ENCODE results near the gene IQCH.
A peak's percentile ranks its signal among the peaks of the same experiment; 100 is the strongest.
"Not testable (repeated sequence)": the region's sequence is repeated elsewhere in the genome, so short reads cannot be mapped to it uniquely, and the experiment has no call there.

The IQCH gene

DNA sequence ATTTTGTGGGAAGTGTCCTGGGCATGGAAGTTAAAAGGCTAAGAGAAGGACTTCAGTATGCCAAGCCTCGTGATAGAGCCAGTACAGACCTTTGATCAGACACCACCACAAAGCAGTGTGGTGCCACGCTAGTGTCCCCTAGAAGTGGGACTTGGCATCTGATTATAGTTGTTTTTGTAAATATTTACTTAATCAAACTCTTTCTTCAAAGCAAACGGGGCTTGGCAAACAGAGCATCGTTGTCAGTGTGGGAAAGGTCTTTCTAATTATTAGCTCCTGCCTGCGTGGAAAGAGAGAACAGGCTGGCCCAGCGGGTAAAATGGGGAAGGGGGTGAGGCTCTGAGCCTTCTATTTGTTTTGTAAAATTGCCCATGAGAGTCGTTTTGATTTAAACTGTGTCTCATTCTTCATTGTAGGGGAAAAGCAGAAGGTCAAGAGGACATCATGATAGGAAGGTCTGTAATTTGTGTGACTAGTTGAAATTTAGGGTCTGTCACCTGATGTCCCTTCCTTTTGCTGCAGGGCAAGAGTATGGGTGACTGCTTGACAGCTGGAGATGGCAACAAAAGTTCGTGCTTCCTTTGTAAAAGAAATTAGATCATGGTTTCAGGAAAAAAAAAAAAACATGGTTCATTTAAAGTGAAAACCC is 105.0 kb downstream of the IQCH start:
- DNase-seq = no peak

DNA sequence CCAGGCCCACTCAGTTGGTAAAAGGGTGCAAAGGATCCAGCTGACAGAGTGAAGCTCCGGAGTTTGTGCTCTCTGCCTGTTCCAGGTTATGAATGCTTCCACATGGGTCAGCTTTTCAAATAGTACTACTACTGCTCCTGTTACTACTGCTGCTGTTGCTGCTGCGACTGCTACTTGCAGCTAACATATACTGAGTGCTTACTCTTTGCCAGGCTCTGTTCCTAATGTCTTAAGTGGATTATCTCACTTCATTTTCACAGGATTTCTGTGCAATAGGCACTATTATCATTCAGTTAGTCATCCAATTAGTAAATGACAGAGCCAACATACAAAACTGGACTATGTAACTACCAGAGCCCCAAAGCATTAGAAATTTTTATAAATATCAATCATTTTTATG is 106.5 kb downstream of the IQCH start:
- peak; percentile 26 for DNase-seq

DNA sequence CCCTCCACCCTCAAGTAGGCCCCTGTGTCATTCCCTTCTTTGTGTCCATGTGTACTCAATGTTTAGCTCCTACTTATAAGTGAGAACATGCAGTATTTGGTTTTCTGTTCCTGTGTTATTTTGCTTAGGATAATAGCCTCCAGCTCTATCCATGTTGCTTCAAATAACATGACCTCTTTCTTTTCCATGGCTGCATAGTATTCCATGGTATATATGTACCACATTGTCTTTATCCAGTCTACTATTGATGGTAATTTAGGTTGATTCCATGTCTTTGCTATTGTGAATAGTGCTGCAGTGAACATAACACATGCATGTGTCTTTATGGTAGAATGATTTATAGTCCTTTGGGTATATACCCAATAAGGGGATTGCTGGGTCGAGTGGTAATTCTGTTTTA is 109.1 kb downstream of the IQCH start:
- DNase-seq = not testable (repeated sequence)

DNA sequence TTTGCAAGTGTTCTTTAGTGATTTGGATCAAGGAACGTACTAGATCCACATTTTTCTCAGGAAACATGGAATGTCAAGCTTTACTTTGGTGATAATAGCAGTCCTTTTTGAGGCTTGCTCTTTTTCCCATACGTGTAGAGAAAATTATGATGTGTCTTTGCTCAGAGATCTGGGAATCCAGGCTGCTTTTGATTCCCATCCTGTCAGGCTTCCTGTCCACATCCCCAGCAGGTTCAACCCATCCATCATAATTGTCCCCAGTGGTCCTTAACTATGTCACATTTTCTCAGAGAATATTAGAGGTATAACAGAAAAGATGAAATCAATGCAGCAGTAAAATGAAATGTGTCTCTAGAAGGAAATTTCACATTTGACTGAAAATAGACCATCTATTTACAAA is 111.4 kb downstream of the IQCH start:
- DNase-seq = no peak

DNA sequence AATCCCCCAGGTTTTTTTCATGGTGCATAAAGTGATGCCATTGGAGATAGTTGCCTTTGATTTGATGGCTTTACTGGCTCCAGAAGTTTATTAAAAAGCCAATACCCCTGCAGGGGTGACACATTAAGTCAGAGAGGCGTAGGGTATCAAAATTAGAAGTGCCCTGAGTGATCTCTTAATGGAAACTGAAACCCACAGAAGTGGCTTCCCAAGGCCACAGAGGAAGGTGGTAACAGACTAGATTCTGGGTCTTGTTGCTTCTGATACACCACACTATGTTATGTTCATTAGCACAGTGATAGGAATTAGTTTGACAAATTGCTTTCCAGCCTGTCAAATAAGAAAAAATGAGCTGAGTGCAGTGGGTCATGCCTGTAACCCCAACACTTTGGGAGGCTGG is 112.3 kb downstream of the IQCH start:
- DNase-seq = no peak

DNA sequence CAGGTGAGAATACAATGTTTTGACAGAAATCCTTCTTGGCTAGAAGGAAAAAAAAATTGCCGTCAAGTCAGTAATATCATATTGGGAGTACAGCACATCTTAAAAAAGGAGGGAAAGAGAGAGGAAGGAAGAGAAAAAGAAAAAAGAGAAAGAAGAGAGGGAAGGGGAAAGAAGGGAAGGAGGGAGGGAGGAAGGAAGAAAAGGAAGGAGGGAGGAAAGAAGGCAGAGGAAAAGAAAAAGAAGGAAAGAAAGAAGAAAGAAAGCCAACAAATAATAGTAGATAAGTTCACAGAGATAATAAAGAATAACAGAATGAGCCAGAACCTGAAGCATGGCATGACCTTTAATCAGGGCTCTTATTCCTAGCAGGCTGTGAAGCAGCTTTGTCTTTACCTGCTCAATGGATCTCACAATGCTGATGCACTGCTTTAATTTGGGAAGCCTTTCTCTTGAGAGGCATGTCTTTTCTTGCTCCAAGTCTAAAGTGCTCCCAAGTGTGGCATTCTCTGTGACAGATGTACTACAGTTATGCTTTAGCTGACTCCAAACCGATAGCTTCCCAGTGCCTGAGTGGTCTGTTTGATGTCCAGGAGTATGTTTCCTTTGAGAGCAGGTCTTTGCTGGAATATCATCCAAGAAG is 114.9 kb downstream of the IQCH start:
- DNase-seq = no peak

DNA sequence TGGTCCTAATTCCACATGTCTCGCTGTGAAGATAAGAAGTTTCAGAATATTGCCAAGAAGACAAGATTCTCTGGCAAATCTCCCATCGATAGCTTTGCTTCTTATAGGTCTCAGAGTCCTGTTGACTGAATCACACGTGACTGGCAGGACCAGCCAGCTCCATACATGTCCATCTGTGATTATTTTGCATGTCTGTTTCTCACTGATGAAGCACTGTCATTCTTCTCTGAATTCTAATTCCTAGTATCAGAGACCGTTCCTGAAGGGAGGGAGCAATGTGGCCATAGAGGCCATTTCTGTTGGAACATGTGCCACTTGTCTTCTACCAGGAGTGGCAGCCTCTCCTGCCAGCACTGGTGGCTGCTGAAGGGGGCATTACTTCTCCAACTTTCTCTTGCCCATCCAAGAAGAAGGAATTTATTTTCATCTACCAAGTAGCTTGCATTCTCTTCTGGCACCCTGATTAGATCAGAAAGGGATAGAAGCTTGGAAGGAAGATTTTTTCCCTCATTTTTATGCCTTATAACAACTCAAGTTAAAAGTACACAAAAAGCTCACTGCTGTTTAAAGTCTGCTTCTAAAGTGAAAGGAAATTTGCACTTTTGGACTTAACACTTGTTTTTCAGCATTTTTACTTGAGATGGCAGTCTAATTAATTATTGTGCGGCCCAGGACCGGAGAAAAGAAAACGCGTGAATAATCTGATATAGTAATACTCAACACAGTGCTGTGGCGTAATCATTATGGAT is 115.8 kb downstream of the IQCH start:
- no peak for DNase-seq

DNA sequence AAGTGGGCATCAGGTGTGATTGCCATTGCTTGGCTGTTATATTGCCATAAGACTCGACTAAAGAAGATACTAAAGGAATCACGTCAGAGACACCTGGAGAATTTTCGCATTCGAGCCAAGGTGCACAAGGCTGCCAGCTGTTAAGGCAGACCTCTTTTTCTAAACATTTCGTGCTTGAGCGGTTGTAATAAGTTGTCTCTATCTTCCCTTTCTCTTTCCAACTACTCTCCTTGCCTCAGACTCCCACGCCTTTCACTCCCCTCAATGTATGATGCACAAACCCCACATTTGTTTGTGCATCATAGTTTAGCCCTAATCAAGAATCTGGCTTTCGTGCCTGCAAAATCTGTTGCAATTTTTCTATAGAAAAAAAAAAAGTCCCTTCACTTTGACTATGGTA is 118.0 kb downstream of the IQCH start:
- DNase-seq = no peak

DNA sequence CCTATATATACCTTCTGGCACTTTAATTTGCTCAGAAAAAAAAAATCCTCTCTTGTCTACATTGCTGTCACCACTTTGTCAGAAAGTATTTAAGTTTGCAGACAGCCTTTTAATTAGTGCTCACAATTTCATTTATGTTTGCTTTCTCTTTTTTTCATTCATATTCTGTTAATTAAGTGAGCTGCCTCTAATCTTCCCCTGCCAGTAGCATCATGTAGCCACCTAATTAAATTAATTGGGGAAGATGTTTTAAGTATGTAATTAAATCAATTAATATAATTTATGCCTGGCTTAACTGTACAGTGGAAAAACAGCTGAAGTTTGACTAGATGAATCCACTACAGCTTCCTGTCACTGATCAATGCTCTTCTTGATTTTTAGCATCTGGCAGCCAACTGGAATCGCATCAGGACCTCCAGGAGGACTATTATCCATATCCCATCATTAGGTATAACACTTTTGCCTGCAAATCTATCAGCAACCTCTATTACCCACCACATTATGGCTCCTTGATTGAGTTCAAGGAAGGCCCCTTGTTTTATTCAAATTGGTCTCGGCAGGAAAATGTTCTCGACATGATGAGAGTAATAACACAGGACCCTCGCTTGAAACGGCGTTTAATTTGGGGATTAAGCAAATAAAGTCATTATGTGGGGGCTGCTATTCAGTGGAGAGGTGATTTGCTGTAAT is 118.5 kb downstream of the IQCH start:
- DNase-seq = no peak

DNA sequence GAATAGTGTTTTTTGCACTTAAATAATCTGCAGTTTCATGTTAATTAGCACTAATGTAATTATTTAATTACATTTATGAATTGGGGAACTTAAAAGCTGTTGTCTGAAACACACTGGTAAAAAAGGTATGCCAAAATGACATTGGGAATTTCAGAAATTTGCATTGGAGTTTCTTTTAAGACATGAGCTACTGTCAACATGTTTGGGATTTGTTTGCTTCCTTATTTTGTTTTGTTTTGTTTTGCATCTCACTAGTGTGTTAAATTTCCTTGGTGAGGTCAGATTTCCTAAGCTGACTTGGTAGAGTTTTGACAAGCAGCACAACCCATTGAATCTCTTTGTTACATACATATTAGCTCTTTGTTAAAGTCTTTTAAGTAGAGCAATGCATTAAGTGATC is 119.4 kb downstream of the IQCH start:
- no peak for DNase-seq

DNA sequence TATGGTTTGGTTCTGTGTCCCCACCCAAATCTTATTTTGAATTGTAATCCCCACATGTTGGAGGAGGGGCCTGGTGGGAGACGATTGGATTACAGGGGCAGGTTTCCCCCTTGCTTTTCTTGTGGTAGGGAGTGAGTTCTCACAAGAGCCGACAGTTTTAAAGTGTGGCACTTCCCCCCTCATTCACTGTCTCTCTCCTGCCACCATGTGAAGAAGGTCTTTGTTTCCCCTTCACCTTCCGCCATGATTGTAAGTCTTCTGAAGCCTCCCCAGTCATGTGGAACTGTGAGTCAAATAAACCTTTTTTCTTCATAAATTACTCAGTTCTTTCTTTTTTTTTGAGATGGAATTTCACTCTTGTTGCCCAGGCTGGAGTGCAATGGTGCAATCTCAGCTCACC is 124.9 kb downstream of the IQCH start:
- no peak for DNase-seq

DNA sequence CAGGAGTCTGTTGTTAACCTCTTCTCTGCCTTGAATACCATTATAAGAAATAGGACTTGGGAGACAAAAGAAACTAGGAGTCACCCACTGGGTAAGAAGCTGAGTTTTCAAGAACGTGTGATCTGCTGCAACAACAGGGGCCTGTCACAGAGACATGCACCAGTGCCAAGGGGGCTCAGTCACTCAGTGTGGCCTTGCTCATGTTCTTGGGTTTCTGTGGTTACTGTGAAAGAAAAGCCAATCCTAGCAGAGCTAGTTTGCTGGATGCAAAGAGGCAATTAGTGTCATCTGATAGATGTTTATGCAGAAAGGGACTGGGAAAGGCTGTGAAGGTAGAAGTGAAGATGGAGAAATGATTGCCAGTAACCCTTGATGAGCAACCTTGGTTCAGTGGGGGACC is 126.3 kb downstream of the IQCH start:
- no peak for DNase-seq

DNA sequence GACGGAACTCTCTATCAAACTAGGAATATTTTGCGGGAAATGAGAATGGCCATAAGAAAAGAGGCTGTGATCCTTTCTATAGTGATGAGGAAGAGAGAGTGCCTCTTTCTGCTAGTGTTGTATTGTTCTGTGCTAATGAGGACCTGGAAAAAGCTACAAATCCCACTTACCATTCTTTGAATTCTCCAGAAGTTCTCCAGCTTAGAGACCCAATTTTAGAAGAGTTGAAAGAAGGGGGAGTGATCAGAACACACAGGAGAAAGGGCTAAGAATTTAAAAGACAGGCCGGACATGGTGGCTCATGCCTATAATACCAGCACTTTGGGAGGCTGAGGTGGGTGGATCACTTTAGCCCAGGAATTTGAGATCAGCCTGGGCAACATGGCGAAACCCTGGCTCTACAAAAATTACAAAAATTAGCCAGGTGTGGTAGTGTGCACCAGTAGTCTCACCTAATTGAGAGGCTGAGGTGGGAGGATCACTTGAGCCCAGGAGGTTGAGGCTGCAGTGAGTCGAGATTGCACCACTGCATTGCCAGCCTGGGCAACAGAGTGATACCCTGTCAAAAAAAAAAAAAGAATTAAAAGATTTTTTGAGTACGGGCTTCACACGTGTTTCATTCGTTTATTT is 126.9 kb downstream of the IQCH start:
- no peak for DNase-seq

DNA sequence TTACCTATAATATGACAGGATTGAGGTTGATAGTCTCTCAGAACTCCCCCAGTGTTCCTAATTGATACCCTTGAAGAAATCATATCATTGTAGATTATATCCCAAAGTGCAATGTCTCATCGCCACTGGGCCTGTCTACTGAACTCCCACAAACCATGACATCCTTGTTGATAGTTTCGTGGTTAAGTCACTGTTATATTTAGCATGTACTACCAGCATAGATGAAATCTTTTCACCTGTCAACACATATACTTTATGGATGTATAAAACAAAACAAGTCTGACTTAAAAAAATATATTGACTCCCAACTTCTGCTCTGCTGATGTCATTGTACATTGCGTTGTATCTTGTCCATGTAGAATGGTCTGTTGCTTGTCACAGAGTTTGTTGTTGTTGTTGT is 128.1 kb downstream of the IQCH start:
- no peak for DNase-seq

DNA sequence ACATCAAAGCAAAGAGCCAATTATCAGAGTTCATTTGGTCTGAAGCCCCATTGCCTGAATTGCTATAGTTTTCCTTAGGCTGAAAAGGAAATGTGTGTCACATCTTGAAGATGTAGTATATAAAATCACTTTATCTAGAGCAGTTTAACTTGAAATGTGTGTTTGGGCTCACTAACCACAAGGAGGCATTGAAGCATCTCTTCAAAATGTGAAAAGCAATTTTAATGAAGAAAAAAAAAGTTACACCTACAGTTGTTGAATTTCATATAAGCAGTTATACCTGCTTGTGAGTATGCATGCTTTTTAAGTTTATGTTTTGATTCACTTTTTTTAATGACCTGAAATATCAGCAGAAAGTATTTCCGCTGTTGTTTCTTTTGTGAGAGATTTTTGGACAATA is 129.3 kb downstream of the IQCH start:
- DNase-seq = no peak

DNA sequence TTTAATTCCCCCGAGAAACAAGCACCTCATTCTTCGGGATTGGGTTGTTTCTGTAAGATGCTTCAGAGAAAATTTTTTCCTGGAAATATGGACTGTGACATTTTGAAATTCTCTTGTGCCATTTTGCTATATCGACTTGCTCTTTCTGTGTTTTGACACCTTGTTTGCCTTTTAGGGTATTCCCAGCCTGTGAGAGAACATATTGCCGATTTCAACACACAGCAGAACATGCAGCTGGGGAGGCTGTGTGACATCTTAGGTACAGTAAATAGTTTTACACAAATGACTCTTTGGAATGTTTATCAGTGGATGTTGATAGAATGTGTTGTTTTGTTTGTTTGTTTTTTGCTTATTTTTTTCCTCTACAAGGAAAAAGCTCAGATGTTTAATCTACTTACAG is 130.2 kb downstream of the IQCH start:
- no peak for DNase-seq

DNA sequence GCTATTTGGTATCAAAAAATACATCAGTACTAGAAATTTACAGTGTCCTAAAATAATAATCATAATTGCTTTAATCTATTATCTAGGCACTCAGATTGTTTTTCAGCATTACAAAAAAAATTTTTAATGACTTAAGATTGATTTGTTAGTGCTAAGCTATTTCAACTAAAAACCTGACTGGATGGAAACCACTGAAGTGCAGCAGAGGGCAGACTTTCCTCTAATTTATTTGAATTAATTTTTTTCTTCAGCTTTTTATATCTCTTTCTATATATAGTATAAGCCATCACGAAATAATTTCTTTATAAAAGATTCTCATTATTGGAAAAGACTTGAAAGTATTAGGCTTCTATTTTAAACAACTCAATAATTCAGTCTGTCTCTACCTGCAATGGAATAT is 131.4 kb downstream of the IQCH start:
- no peak for DNase-seq

DNA sequence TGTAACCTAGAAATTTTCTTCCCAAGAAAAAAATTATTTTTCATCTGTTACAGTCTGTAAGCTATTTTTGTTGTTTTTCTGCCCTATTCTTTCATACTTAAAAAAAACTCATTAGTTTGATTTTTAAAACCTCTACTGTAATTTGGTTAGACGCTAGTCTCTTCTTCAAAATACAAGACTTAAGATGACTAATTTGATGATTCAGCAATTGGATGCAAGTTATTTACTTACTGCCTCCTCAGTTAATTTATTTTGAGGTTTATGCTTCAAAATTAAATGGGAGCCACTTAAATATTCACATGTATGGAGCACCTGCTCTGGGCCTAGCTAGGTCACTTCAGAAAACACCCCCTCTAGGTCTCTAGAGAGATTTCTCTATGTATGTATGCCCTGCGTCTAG is 132.4 kb downstream of the IQCH start:
- no peak for DNase-seq

DNA sequence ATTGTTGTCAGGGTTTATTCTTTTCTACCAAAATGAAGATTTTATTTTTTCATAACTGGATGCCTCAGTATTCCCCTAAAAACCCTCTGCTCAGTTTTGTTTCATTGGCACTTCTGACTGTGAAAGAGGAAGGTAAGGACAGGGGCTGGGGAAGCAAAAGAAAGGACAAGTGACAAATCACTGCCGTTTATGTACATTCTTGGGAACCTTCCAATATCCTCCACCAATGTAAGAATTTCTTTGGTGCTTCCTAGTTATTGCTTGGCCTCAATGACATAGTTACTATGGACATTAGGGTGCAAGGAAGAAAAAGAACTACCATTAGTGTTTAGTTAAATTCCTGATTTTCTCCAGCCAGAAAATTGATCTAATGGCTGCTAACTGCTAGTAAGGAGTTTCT is 135.4 kb downstream of the IQCH start:
- DNase-seq = no peak

DNA sequence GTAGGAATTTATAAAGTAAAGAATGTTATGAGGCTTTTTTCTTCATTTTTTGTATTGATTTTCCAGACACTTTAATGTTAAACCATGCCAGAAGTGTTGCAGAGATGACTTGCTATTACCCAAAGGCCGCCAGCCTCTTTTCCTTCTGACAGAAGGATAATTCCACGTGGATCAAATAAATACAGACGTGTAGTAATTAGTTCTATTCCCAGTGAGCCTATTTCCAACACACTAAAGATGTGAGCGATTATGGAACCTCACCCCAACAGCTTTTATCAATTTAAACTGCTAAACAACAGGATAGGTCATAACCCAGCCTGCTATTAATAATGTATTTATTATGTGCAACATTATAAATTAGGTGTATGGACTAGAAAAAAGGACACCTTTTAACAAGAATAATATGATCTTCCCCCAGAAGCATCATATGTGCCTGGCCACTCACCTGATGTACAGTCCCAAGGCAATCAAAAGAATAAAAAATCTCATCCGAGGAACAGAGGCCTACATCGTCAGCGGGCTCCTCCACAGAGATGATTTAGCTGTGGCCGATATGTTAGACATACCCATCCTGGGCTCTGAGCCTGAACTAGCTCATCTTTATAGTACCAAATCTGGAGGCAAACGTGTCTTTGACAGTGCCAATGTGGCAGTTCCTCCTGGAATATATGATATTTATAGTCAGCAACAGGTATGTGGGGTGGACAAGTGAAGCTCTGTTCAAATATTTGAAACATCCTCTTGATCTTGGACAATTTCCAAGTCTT is 140.5 kb downstream of the IQCH start:
- no peak for DNase-seq

DNA sequence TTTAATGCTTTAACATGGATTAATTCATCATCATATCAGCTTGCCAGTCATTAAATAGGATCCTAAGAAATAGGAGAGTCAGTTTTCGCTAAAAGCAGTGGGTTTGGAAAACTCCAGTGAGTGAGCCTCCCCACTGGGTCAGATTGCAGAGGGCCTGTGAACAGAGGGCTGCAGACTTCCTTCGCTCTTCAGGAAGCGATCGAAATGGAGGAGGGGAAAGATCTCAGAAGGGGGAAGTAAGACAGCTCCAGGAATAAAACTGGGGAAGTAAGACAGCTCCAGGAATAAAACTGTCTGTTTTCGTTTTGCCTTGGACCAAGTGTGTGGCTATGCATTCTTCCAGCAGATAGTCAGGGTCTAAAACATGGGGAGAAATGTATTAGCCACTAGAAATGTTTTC is 141.5 kb downstream of the IQCH start:
- no peak for DNase-seq

DNA sequence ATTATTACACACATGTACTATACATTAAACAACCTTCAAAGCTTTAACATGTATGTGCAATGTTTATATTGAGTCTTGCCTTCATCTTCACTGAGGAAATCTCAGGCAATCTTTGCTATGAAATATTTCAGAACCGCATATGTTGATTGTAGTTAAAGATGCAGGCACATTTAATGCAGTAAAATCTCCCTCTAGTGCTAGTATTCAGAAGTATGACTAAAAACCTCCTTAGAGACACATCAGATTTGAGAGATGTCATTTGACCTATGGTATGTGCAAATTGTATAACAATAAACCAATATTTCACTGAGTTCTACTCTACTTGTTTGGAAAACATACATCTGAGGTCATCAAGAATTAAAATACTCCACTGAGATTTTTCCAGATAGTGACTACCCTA is 142.6 kb downstream of the IQCH start:
- DNase-seq = no peak

DNA sequence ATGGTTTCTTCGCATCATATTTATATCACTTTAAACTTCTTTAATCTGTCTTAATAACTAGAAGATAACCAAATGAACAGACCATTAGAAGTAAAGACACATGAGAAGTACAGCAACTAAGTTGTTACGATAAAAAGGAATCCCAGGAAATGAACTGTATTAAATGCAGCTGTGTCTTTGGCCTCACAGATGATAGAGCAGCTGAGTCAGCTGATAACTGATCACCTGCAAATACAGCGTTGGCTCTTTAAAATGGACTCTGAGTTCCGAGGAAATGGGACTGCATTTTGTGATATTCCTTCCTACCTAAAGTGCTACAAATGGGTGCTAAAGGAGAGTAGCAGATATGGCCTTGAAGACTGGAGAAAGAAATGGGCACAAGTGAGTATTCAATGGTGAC is 145.3 kb downstream of the IQCH start:
- DNase-seq = no peak

Measured in NCI-H524 treated with DMSO at 0.1 percent for 48 hours (cell line).